B cell (primary cell): ENCODE results near the gene PTH1R. TPM values are rescaled to one million over a fixed set of nuclear protein-coding genes. Genes with fewer than 3 reads are reported as not detected.
A peak's percentile ranks its signal among the peaks of the same experiment; 100 is the strongest.

Source experiments
- ATAC-seq: fragments of 200-7000 bp; cut with Tn5 transposase; one replicate; pipeline ENCODE4 v1.10.0; 2021; ENCODE audit warnings: low read depth, mild to moderate bottlenecking, moderate number of reproducible peaks, moderate library complexity
- CTCF ChIA-PET: fragments of 350-600 bp; sonication (Branson Sonifier 250); formaldehyde crosslinking; loops from one replicate; lab custom pipeline; 2021; ENCODE audit warnings: antibody characterized with exemption, inconsistent platforms; lab: Charles Lee
- POLR2A ChIA-PET: fragments of 350-600 bp; sonication (Branson Sonifier 250); formaldehyde crosslinking; loops from one replicate; lab custom pipeline; 2021; ENCODE audit warnings: antibody characterized with exemption; lab: Charles Lee
- DNase-seq: peaks from one replicate; pipeline ENCODE4 v3.0.0; 2013
- H2AFZ ChIP-seq: 2 replicates; pipeline ENCODE4 v1.6.1; 2012; ENCODE audit warnings: mild to moderate bottlenecking, low read depth, low read length; ENCODE audit not compliant: insufficient read depth, poor library complexity, severe bottlenecking
- H3K27ac ChIP-seq, 2 donors: 1 replicate in 1 of 2; 2 replicates in 1 of 2; pipeline ENCODE4 v1.5.1; 2012 to 2013; ENCODE audit warnings: low read length in 2 of 2, mild to moderate bottlenecking in 2 of 2, moderate library complexity in 1 of 2
- H3K27me3 ChIP-seq, 4 experiments: fragments of 200-600 bp in 1 of 4; sonication (generic) in 1 of 4; replicated peaks in 1 of 4; 1 replicate in 2 of 4; 2 replicates in 2 of 4; pipeline versions ENCODE4 v1.6.1 to v1.7.0; 2013 to 2016; ENCODE audit warnings: low read length in 3 of 4, mild to moderate bottlenecking in 2 of 4, mixed read lengths in 1 of 4, moderate library complexity in 1 of 4; ENCODE audit not compliant: insufficient read depth in 4 of 4, control insufficient read depth in 3 of 4; ENCODE audit errors: control extremely low read depth in 1 of 4
- H3K36me3 ChIP-seq, 2 experiments: replicated peaks in 1 of 2; 1 replicate in 1 of 2; 2 replicates in 1 of 2; pipeline versions ENCODE4 v1.6.1 to v1.7.1; 2013; ENCODE audit warnings: low read length in 1 of 2; ENCODE audit not compliant: insufficient read depth in 2 of 2, control insufficient read depth in 1 of 2; ENCODE audit errors: control extremely low read depth in 1 of 2, extremely low read depth in 1 of 2
- H3K4me1 ChIP-seq, 2 donors: fragments of 200-600 bp in 1 of 2; sonication (generic) in 1 of 2; 1 replicate in 1 of 2; 2 replicates in 1 of 2; pipeline versions ENCODE4 v1.5.1 to v1.6.1; 2013 to 2017; ENCODE audit warnings: low read length in 2 of 2; ENCODE audit not compliant: control insufficient read depth in 2 of 2, insufficient read depth in 2 of 2
- H3K4me2 ChIP-seq: replicated peaks from 2 replicates; pipeline ENCODE3; 2012; ENCODE audit warnings: mild to moderate bottlenecking, low read depth, low read length; ENCODE audit not compliant: poor library complexity, severe bottlenecking
- H3K4me3 ChIP-seq, 5 experiments: fragments of 200-600 bp in 1 of 5; sonication (generic) in 1 of 5; 1 replicate in 3 of 5; 2 replicates in 2 of 5; pipeline versions ENCODE4 v1.5.1 to v1.7.0; 2011 to 2016; ENCODE audit warnings: low read length in 4 of 5, mild to moderate bottlenecking in 4 of 5, low read depth in 2 of 5, control low read depth in 1 of 5, moderate library complexity in 1 of 5; ENCODE audit not compliant: insufficient read depth in 1 of 5; ENCODE audit errors: control extremely low read depth in 1 of 5, extremely low read depth in 1 of 5
- H3K79me2 ChIP-seq: fragments of 200-600 bp; sonication (generic); one replicate; pipeline ENCODE4 v1.6.0; 2016; ENCODE audit warnings: low read length; ENCODE audit not compliant: control insufficient read depth, insufficient read depth
- H3K9ac ChIP-seq: fragments of 200-600 bp; sonication (generic); 2 replicates; pipeline ENCODE4 v1.6.1; 2017; ENCODE audit warnings: mild to moderate bottlenecking, low read length, moderate library complexity
- H3K9me3 ChIP-seq, 3 donors: one replicate each; pipeline versions ENCODE4 v1.6.1 to v1.7.1; 2013; ENCODE audit warnings: low read length in 2 of 3; ENCODE audit not compliant: control insufficient read depth in 2 of 3, insufficient read depth in 1 of 3; ENCODE audit errors: control extremely low read depth in 1 of 3
- H4K20me1 ChIP-seq: 2 replicates; pipeline ENCODE4 v1.6.0; 2012; ENCODE audit warnings: mild to moderate bottlenecking, low read length; ENCODE audit not compliant: insufficient read depth, control insufficient read depth, poor library complexity, severe bottlenecking
- H3K27ac Mint-ChIP-seq: one replicate; pipeline ENCODE4 v1.8.0; 2021; ENCODE audit warnings: mixed read lengths
- H3K27me3 Mint-ChIP-seq: one replicate; pipeline ENCODE4 v1.8.0; 2021; ENCODE audit warnings: mixed read lengths
- H3K4me1 Mint-ChIP-seq: one replicate; pipeline ENCODE4 v1.8.0; 2021; ENCODE audit warnings: mixed read lengths
- H3K4me3 Mint-ChIP-seq: one replicate; pipeline ENCODE4 v1.8.0; 2021; ENCODE audit warnings: mixed read lengths
- H3K9me3 Mint-ChIP-seq: one replicate; pipeline ENCODE4 v1.8.0; 2022; ENCODE audit warnings: mixed read lengths; ENCODE audit not compliant: insufficient read depth
- EZH2 ChIP-seq: IDR thresholded peaks from 2 replicates; pipeline ENCODE4 v1.6.1; 2012; ENCODE audit warnings: borderline replicate concordance, low read depth, mild to moderate bottlenecking, moderate library complexity, low read length; ENCODE audit not compliant: insufficient read depth, poor library complexity, severe bottlenecking
- WGBS: methylation state at CpG from one replicate; pipeline ENCODE4 v1.1.5; 2013; ENCODE audit warnings: missing lambda C conversion rate; ENCODE audit not compliant: insufficient coverage; 5-methylcytosine and 5-hydroxymethylcytosine counted together
- intact Hi-C: fragments of 100-400 bp; cut with micrococcal nuclease; formaldehyde crosslinking; loops from one replicate; pipeline ENCODE4 v1.10.0; 2022
- polyA plus RNA-seq: library from polyadenylated mRNA; depleted of rRNA; stranded (reverse); fragments of >200 nt; gene quantifications from 2 replicates; pipeline ENCODE4 v1.2.3, GENCODE V29; 2012
- total RNA-seq, 2 donors: library from RNA; stranded (reverse); fragments of 120-200 nt in 1 of 2; gene quantifications; 1 replicate in 1 of 2; 2 replicates in 1 of 2; pipeline versions ENCODE4 v1.2.3 to v1.2.4, GENCODE V29; 2013 to 2022
- TF ChIP-seq, protein P1 (sequence below): fragments of 200-600 bp; IDR thresholded peaks from one replicate; pipeline ENCODE4 v1.8.0; 2022; ENCODE audit warnings: antibody characterized with exemption, mild to moderate bottlenecking

PTH1R gene
- total and polyA plus RNA-seq, 2 donors (not counting 1 experiment from before 2014, with no cell fraction given) = not detected

- Mint-ChIP-seq H3K9me3 (peaks cover 17% of the 10 kb centered on the region), H3K4me1 (peaks cover 9% of the 10 kb centered on the region), H3K27ac (no peak overlapping the region), H3K4me3 (no peak overlapping the region), H3K27me3 (no peaks in the 10 kb centered on the region)
- no peak overlapping the region for H3K27ac ChIP-seq
- no peaks in the 10 kb centered on the region for H4K20me1 ChIP-seq
- intact Hi-C loops = no loop called here
- ChIA-PET POLR2A (no interaction called here), CTCF (no interaction called here)
- no peak for ATAC-seq
- 91% methylated on average over 1 of the region's 3 CpGs for WGBS
- no peaks in the 10 kb centered on the region for H3K36me3 ChIP-seq
- H2AFZ ChIP-seq = no peak overlapping the region
- H3K79me2 ChIP-seq = no peaks in the 10 kb centered on the region
- peaks cover 13 to 24% (median 17%) of the 10 kb centered on the region in 3 donors for H3K9me3 ChIP-seq
- no peak for DNase-seq
- H3K27me3 ChIP-seq = no peaks in the 10 kb centered on the region
- TF ChIP-seq EZH2 = no peak
- TF ChIP-seq, protein P1, sequence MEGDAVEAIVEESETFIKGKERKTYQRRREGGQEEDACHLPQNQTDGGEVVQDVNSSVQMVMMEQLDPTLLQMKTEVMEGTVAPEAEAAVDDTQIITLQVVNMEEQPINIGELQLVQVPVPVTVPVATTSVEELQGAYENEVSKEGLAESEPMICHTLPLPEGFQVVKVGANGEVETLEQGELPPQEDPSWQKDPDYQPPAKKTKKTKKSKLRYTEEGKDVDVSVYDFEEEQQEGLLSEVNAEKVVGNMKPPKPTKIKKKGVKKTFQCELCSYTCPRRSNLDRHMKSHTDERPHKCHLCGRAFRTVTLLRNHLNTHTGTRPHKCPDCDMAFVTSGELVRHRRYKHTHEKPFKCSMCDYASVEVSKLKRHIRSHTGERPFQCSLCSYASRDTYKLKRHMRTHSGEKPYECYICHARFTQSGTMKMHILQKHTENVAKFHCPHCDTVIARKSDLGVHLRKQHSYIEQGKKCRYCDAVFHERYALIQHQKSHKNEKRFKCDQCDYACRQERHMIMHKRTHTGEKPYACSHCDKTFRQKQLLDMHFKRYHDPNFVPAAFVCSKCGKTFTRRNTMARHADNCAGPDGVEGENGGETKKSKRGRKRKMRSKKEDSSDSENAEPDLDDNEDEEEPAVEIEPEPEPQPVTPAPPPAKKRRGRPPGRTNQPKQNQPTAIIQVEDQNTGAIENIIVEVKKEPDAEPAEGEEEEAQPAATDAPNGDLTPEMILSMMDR = no peak
- H3K4me2 ChIP-seq = no peak overlapping the region
- peaks cover 12 to 17% of the 10 kb centered on the region in 2 donors for H3K4me1 ChIP-seq
- H3K9ac ChIP-seq = no peak overlapping the region
- H3K4me3 ChIP-seq = no peak overlapping the region
These were observed 34.0 kb upstream of the PTH1R start for GRCh38 chr3:46843508-46843907.

DNA sequence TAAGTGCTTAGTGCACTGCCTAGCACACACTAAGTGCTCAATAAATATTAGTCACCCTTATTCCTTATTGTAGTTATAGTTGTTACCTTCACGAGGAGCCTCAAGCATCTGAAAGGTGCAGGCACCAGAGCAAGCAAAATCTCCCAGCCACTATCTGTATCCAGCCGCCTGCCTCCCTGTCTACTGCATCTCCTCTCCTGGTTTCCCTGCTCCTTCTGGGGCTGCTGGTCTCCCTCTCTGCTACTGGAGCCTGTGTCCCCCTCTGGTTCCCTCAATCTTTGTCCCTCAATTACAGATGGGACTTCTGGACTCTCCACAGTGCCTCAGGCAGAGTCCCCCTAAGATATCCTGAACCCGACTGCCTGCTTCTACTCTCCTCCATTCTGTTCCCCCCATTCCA lies 33.1 kb upstream of the PTH1R start:
- H3K9ac ChIP-seq = no peak overlapping the region
- Mint-ChIP-seq H3K4me1 (peaks cover 9% of the 10 kb centered on the region), H3K9me3 (peaks cover 17% of the 10 kb centered on the region), H3K4me3 (peak overlapping the region; percentile 62), H3K27ac (no peak overlapping the region), H3K27me3 (no peaks in the 10 kb centered on the region)
- H3K9me3 ChIP-seq = peaks cover 11 to 16% (median 13%) of the 10 kb centered on the region in 3 donors
- H3K27me3 ChIP-seq = no peaks in the 10 kb centered on the region
- no peak for DNase-seq
- ATAC-seq = no peak
- no peak overlapping the region for H3K4me2 ChIP-seq
- no peaks in the 10 kb centered on the region for H3K36me3 ChIP-seq
- TF ChIP-seq EZH2 = no peak
- TF ChIP-seq, protein P1 = no peak
- no peak overlapping the region for H3K27ac ChIP-seq
- 91% methylated on average over 3 of the region's 3 CpGs for WGBS
- H3K4me1 ChIP-seq = peaks cover 12 to 17% of the 10 kb centered on the region in 2 donors
- H3K79me2 ChIP-seq = no peaks in the 10 kb centered on the region
- ChIA-PET CTCF (no interaction called here), POLR2A (no interaction called here)
- H4K20me1 ChIP-seq = no peaks in the 10 kb centered on the region
- intact Hi-C loops = no loop called here
- H2AFZ ChIP-seq = peak overlapping the region; percentile 99
- H3K4me3 ChIP-seq = no peak overlapping the region
